Ramos (cell line): ENCODE results near the gene ERC1.
"Not testable (repeated sequence)": the region's sequence is repeated elsewhere in the genome, so short reads cannot be mapped to it uniquely, and the experiment has no call there.

Source experiments
- in situ Hi-C: fragments of 300-500 bp; cut with MboI; formaldehyde crosslinking; loops from one replicate; pipeline ENCODE4 v1.14.3; 2022; ENCODE audit warnings: low sequenced_read_pairs; ENCODE audit not compliant: unreplicated experiment

The ERC1 gene

DNA sequence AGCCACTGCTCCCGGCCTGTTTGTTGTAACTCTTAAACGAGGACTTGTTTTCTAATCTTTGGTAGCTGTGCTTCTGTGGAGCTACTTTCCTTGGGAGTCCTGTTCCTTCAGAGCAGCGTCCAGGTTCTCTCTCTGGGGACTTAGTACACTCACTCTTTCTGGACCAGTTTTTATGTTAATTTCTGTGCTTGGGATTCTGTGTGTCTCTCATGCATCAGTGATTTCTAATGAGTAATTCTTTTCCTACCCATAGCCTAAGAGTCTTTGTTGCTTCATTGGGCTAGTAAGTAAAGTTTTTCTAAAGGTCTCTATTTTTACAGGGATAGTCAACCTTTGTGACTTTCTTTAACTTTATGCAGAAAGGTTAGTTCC lies 314.0 kb downstream of the ERC1 start:
- in situ Hi-C loops = no loop called here

GRCh38 chr12:1305791-1306500 lies 314.9 kb downstream of the ERC1 start:
- in situ Hi-C loops = no loop called here

DNA sequence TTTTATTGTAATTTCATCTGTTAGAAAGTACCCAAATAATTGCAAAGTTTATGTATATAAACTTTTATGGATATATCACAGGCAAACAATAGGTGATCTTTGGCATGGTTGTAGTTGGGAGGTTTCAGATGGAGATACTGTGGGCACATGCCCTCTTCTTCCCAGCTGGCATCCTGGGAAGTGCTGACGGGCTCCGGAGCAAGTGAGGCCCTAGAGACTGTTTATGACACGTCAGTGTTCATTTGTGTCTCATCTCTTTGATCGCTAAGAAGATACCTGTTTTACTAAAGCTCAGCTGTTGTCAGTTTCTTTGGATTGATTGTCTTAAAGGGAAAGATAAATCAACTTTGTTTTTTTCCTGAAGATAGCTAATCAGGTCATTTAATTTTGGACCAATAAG lies 315.8 kb downstream of the ERC1 start:
- in situ Hi-C loops = no loop called here

DNA sequence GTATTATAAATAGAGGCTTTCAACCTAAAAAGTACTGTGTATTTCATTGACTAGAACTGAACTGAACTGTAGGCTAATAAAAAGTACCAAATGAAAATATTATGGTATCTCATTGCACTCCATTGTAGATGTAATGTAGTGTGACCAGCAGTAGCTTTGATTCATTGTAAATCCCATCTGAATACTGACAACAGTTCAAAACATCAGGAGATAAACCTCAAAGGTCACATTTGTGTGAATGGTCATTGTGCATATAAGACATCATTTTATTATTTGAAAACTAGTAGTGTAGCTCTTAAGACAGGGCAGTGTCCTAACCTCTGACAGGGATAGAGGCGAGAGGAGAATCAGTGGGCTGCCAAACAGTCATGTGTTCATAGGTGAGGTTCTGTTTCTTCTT lies 316.8 kb downstream of the ERC1 start:
- in situ Hi-C loops = no loop called here

DNA sequence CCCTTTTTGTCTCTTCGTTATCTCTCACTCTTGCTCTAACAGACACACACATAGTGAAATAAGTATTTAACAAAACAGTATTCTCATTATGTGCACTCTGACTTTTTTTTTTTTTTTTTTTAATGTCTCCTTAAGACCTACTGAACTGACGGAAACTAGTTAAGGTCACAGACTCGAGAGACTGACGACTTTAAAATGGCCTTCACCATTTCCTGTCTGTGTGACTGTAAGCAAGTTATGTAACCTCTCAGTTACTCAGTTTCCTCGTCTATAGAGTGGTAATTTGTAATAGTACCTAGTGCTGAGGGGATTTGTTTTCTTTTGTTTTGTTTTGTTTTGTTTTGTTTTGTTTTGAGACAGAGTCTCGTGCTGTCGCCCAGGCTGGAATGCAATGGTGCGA lies 318.6 kb downstream of the ERC1 start:
- in situ Hi-C loops = no loop called here

DNA sequence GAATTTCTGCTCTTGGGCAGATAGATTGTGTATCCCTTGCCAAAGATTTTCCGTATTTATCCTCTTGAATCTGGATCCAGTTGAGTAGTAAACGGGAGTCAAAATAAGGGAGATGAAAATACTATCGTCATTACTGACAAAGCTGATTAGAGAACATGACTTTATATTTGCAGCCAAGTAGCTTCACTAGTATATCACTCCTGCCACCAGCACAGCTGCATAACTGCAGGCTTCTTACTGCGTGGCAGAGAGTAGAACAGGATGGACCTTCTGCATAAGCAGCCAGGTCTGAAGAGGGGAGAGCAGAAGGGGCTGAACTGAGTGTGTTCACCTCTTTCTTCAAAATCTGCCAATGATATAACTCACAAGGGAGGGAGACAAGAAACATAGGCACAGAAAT lies 319.6 kb downstream of the ERC1 start:
- in situ Hi-C loops = no loop called here

- in situ Hi-C loops = no loop called here
These were observed 320.1 kb downstream of the ERC1 start for GRCh38 chr12:1311145-1311544.

DNA sequence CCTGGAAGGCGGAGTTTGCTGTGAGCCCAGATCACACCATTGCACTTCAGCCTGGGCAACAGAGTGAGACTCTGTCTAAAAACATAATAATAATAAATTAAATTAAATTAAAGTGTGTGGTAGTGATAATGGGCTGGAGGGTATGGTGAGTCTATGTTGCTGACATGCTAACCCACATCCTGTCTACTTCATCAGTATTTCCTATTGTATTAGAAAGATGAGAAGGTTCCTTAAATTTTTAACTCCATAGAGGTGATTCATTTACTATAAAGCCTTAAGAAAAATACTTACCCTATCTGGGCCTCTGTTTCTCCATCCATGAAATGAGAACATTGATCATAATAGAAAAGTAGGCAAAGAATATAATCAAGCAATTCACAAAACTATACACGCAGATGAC lies 322.9 kb downstream of the ERC1 start:
- in situ Hi-C loops = no loop called here

- in situ Hi-C loops = no loop called here
These were observed 323.5 kb downstream of the ERC1 start for GRCh38 chr12:1314523-1314922.

- in situ Hi-C loops = not testable (repeated sequence)
These were observed 326.0 kb downstream of the ERC1 start for GRCh38 chr12:1316991-1317390.

DNA sequence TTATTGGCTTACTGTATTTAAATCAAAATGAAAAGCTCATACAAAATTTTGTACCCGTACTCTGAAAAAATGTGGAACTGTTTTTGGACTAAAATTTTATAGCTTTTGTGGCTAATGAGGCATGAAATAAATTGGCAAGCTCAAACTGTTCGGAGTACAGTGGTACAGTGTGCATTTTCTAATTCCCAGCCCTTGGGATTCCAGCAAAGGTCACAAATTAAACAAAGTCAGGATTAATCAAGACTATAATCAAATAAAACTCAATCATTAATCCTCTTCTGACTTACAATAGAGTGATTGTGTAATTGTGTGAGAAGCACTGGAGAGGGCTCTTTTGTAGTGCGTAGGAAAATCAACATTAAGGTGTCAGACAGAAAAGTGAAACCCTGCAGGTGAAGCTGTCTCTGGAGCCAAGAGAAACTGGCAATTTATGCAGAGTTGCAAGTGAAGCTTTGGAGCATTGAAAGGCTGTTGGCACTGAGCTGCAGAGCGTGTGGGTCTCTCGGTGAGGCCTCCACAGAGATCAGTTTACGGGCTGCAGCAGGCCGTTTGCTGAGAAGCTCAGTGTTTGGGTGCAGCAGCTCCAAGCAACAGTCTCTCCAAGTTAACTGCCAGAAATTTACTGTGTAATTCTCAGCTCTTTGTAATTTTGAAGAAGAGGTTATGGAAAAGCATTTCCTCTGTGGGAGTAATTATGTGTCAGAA lies 327.5 kb downstream of the ERC1 start:
- in situ Hi-C loops = no loop called here

DNA sequence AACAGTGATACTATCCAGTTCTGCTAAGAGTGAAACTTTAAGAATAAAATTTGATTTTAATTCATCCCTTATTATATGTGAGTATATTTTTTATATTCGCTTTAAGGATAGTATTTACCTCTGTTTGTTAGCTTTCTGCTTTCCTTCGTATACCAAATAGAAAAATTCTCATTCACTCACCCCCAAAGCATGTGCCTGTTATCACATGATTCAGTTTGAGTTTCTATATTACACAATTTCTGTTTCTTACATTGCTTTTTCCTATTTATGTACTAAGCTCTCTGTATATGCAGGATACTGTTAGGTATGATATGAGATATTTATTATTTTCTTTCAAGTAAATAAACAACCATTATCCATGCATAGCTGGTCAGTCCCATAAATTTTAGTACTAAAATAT lies 328.2 kb downstream of the ERC1 start:
- in situ Hi-C loops = no loop called here

DNA sequence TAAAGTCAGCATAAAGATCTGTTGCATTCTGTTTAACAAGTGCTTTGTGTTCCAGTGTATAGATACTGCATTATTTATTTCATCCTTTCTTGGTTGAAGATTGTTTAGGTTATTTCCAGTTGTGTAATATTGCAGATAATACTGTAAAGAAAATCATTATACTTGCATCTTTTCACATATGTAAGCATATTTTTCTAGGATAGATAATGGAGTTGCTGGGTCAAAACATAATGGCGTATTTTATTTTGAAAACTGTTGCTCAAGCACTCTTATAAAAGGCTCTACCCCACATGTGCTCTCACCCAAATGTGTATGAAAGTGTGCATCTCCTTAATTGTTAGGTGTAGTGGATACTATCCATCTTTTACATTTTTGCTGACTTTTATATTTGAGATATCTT lies 329.0 kb downstream of the ERC1 start:
- in situ Hi-C loops = no loop called here

GRCh38 chr12:1322821-1323220 lies 331.8 kb downstream of the ERC1 start:
- in situ Hi-C loops = no loop called here

DNA sequence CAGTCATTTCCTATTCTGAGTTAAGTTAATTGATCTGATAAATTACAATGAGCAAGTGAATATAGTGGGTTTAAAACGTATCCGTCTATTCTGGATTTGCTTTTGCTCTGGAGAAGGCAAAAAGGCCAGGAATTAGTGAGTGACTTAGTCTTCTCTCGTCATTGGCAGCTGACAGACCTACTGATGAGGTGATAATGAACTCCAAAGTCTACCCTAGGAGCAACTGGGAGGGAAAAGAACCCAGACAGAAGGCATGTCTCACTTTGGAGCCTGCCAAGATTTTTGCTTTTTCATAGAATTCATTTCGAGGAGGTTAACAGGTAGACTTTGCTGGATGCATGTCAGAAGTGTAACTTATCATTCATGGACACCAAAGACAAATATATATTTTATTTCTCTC lies 333.1 kb downstream of the ERC1 start:
- in situ Hi-C loops = no loop called here

DNA sequence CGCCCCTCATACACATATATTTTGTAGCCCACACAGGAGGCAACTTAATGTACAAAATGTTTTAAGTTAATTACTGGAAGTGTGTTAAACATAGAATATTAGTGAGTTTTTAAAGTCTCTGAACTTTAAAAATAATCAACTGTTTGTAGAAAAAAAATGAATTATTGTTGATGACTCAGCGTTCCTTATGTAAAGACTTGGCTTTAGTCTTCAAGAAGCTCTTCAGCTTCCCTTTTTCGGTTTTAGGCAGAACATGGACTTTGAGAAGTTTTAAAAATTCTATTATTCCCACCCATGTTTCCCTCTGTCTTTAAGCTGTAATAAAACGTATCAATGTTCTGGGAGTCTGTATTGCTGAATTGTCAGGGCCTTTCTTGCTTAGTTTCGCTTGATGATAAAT lies 333.9 kb downstream of the ERC1 start:
- in situ Hi-C loops = no loop called here

GRCh38 chr12:1325666-1326065 lies 334.6 kb downstream of the ERC1 start:
- in situ Hi-C loops = no loop called here

DNA sequence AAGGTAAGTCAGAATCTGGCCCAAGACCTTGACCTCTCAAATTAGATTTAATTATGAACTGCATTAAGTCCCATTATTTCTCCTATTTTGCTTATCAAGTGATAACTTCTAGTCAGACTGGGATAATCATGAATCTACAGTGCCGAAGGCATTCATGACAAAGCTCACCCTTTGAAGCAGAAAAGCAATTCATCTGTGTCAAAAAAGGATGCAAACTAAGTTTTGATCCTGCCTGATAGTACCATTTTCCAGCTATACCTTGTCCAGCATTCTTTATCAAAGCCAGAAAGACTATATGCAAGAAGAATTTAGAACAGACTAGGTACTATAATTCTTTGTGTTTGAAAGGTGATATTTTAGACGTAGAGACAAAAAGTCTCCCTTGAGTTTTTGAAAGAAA lies 335.2 kb downstream of the ERC1 start:
- in situ Hi-C loops = no loop called here

GRCh38 chr12:1328391-1328790 lies 337.4 kb downstream of the ERC1 start:
- in situ Hi-C loops = no loop called here

- in situ Hi-C loops = no loop called here
These were observed 338.9 kb downstream of the ERC1 start for GRCh38 chr12:1329784-1330476.

DNA sequence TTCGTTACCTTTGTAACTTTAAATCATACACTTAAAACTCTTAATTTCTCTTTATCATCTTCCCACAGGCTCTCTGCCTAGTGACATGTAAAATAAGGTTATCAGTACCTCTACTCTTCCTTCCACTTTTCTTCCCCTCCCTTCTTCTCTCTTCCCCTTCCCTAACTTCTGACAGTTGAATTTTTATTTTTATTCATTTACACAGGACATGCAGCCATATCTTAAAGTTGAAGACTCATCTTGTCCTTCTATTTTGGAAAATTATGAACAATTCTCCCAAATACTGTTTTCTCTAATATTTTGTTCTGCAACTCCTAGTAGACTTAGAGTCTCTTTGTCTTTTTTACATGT lies 339.4 kb downstream of the ERC1 start:
- in situ Hi-C loops = no loop called here

DNA sequence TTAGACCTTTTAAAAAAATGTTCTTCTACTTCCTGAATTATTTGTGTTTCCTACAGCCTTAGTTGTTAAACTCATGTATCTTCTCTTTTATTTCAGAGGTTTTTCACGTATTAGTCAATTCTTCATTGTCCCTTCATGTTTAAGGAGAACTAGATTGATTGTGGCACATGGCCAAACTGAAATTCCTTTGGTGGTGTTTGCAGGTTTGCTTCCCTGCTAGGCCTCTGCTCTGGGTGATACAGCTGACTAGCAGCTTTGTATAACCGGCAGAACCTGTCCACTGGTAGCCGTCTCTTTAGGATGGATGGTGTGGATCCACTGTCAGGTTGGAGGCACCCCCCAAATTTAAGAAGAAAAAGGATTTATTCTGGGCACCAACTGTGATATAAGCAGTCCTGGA lies 341.3 kb downstream of the ERC1 start:
- in situ Hi-C loops = no loop called here
